Uterus (tissue), 4 donors: ENCODE data around the gene IQCK. TPM values are rescaled to one million over a fixed set of nuclear protein-coding genes. Genes with fewer than 3 reads are reported as not detected.
A peak's percentile ranks its signal among the peaks of the same experiment; 100 is the strongest.

Source experiments
- DNase-seq, 2 donors: peaks; one replicate each; pipeline ENCODE4 v3.0.0-alpha.2; 2019 to 2020
- H3K27ac ChIP-seq, 2 donors: fragments of 200-600 bp; sonication (generic); 1 replicate in 1 of 2; 2 replicates in 1 of 2; pipeline ENCODE4 v1.5.1; 2016 to 2018
- H3K27me3 ChIP-seq, 2 donors: fragments of 200-600 bp; sonication (generic); one replicate each; pipeline ENCODE4 v1.5.1; 2018 to 2019; ENCODE audit warnings: control low read depth in 1 of 2
- H3K36me3 ChIP-seq, 2 donors: fragments of 200-600 bp; sonication (generic); one replicate each; pipeline ENCODE4 v1.5.1; 2019; ENCODE audit warnings: control low read depth in 1 of 2
- H3K4me1 ChIP-seq, 2 donors: fragments of 200-600 bp; sonication (generic); one replicate each; pipeline ENCODE4 v1.5.1; 2018 to 2019; ENCODE audit warnings: control low read depth in 1 of 2
- H3K4me3 ChIP-seq, 2 donors: fragments of 200-600 bp; sonication (generic); 1 replicate in 1 of 2; 2 replicates in 1 of 2; pipeline ENCODE4 v1.5.1; 2018 to 2019; ENCODE audit warnings: mild to moderate bottlenecking in 1 of 2
- H3K9me3 ChIP-seq, 2 donors: fragments of 200-600 bp; sonication (generic); one replicate each; pipeline ENCODE4 v1.5.1; 2019; ENCODE audit warnings: control low read depth in 1 of 2
- CTCF ChIP-seq, 4 experiments: fragments of 200-600 bp in 2 of 4; fragments of 450-650 bp in 2 of 4; sonication (generic) in 2 of 4; IDR thresholded peaks; one replicate each; pipeline ENCODE4 v1.5.1; 2016 to 2019; ENCODE audit warnings: antibody characterized with exemption in 4 of 4, mild to moderate bottlenecking in 2 of 4, moderate library complexity in 1 of 4
- POLR2A ChIP-seq, 2 donors: fragments of 450-650 bp; IDR thresholded peaks; one replicate each; pipeline ENCODE4 v1.6.1; 2016; ENCODE audit warnings: antibody characterized with exemption in 2 of 2, mild to moderate bottlenecking in 1 of 2, moderate library complexity in 1 of 2
- intact Hi-C: fragments of 100-400 bp; cut with DNase I; formaldehyde crosslinking; loops from one replicate; pipeline ENCODE4 v1.15.1; 2023; ENCODE audit warnings: low total_unique reads
- total RNA-seq, 4 donors: library from RNA; depleted of rRNA in 3 of 4; stranded (reverse); fragments of >200 nt in 3 of 4; gene quantifications; one replicate each; pipeline versions ENCODE4 v1.1.0 to v1.2.4, GENCODE V29; 2014 to 2023
- donor health status: DM: yes; HTN: yes; CAD: no.

Gene IQCK
- total RNA-seq, 4 donors from 2014 or later: 14.7 to 27.2 (median 21.1) TPM

GRCh38 chr16:19802612-19803011 is 84.5 kb downstream of the IQCK start:
- H3K27me3 ChIP-seq: no peaks in the 10 kb centered on the region
- intact Hi-C loops: no loop called here
- H3K4me3 ChIP-seq: no peak overlapping the region
- TF ChIP-seq POLR2A (IDR thresholded peaks at IDR 0.05) (no peak), CTCF (IDR thresholded peaks at IDR 0.05) (no peak)
- DNase-seq: no peak
- no peaks in the 10 kb centered on the region for H3K36me3 ChIP-seq
- no peak overlapping the region for H3K27ac ChIP-seq
- no peaks in the 10 kb centered on the region for H3K4me1 ChIP-seq
- H3K9me3 ChIP-seq: no peaks in the 10 kb centered on the region

GRCh38 chr16:19804538-19805323 is 86.7 kb downstream of the IQCK start:
- H3K9me3 ChIP-seq: no peaks in the 10 kb centered on the region
- no peak overlapping the region for H3K4me3 ChIP-seq
- H3K4me1 ChIP-seq: no peaks in the 10 kb centered on the region
- TF ChIP-seq POLR2A (IDR thresholded peaks at IDR 0.05) (no peak), CTCF (IDR thresholded peaks at IDR 0.05) (no peak)
- H3K36me3 ChIP-seq: no peaks in the 10 kb centered on the region
- peak in 1 of 2 donors; percentile 69 for DNase-seq
- no peaks in the 10 kb centered on the region for H3K27me3 ChIP-seq
- intact Hi-C loops: no loop called here
- peak overlapping the region; percentile 3 to 44 for H3K27ac ChIP-seq

GRCh38 chr16:19805459-19806162 is 87.5 kb downstream of the IQCK start:
- intact Hi-C loops: no loop called here
- Histone ChIP-seq H3K36me3 (no peaks in the 10 kb centered on the region), H3K27me3 (no peaks in the 10 kb centered on the region), H3K4me1 (no peaks in the 10 kb centered on the region), H3K4me3 (no peak overlapping the region), H3K27ac (peak overlapping the region in 1 of 2 donors; percentile 44), H3K9me3 (no peaks in the 10 kb centered on the region)
- DNase-seq: no peak
- TF ChIP-seq CTCF (IDR thresholded peaks at IDR 0.05) (no peak), POLR2A (IDR thresholded peaks at IDR 0.05) (no peak)

- Histone ChIP-seq H3K36me3 (no peaks in the 10 kb centered on the region), H3K4me1 (no peaks in the 10 kb centered on the region), H3K9me3 (no peaks in the 10 kb centered on the region), H3K27me3 (no peaks in the 10 kb centered on the region), H3K27ac (no peak overlapping the region), H3K4me3 (no peak overlapping the region)
- DNase-seq: no peak
- TF ChIP-seq CTCF (IDR thresholded peaks at IDR 0.05) (no peak), POLR2A (IDR thresholded peaks at IDR 0.05) (no peak)
- intact Hi-C loops: no loop called here
These were observed 90.1 kb downstream of the IQCK start for GRCh38 chr16:19808061-19808641.
